ENCODE measurements around the gene RBMY1F. TPM values are rescaled to one million over a fixed set of nuclear protein-coding genes. Genes with fewer than 3 reads are reported as not detected.
"Not testable (repeated sequence)": the region's sequence is repeated elsewhere in the genome, so short reads cannot be mapped to it uniquely, and the experiment has no call there.

Gene RBMY1F
- polyA plus RNA-seq (ENCODE audit: insufficient read length in 3 of 3) = not detected

GRCh38 chrY:22182823-22183222, at the start of gene RBMY1F:
TSS of gene RBMY1F (minus strand) at chrY:22182923. CDS start at chrY:22180969, 1,954 bp downstream.
- DNase-seq (ENCODE audit: low read depth in 3 of 3, low spot score in 2 of 3) = not testable (repeated sequence)

GRCh38 chrY:22151144-22151543, 31.6 kb downstream of the RBMY1F start:
- not testable (repeated sequence) for DNase-seq (ENCODE audit: low read depth in 3 of 3, low spot score in 2 of 3)

DNA sequence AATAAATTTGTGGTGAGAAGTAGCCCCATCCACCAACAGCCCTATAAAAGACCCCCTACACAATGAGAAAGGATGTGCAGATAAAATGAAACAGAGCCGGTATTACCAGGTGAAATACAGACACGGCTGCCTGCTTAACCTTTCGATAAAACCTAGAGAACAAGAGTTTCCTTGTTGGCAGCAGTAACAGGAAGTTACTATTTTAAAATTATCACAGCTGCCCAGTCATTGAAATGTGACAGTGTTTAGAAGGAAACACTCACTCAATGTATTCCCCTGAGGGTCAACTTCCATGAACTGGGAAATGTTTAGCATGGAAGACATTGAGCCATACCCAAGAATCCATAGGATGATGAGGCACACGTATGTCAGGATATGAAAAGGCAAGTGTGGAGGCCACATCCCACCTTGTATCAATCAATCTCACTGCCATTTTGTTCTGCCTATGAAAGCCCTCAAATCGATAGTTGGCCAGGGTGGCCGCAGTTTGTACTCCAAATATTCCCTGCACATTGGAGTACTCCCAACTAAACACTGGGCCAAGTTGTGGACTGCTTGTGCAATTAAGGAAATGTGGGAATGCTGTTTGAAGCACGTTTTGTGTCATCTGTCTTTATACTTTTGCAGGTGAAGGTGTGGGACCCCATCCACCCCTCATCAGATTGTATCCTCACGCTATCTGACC, 41.6 kb downstream of the RBMY1F start:
- DNase-seq (ENCODE audit: low read depth in 3 of 3, low spot score in 2 of 3) = not testable (repeated sequence)

DNA sequence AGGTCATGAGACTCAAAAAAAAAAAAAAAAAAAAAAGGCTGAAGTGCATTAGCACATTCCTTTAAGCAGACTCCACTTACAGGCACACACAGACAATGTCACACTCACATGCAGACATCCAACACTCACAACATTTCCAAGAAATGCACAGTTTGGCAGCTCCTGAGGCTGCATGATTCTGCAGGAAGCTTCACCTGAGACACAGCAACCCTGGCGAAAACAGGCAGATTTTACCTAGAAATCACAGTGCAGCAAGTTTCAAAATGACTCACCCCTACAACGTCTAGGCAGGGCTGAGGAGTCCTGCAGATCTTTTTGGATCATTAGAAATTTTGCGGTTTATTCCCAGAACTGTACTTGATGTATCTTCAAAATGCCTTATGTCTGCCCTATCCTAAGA, 48.0 kb downstream of the RBMY1F start:
- DNase-seq (ENCODE audit: low read depth in 3 of 3, low spot score in 2 of 3) = not testable (repeated sequence)

GRCh38 chrY:22130494-22130893, 52.2 kb downstream of the RBMY1F start:
- not testable (repeated sequence) for DNase-seq (ENCODE audit: low read depth in 3 of 3, low spot score in 2 of 3)

Other genes starting within 250 kb of the RBMY1F start
- gene RBMY1J, start 220.5 kb upstream of the RBMY1F start, polyA plus RNA-seq (ENCODE audit: insufficient read length in 3 of 3) = not detected